Peyer's patch (tissue), 4 donors: ENCODE data around the gene LRRC17. TPM values are rescaled to one million over a fixed set of nuclear protein-coding genes. Genes with fewer than 3 reads are reported as not detected.

Source experiments
- DNase-seq, 3 donors: peaks; one replicate each; pipeline ENCODE4 v3.0.0-alpha.2; 2017 to 2019
- H3K27ac ChIP-seq, 4 donors: fragments of 200-600 bp; sonication (generic); one replicate each; pipeline ENCODE4 v1.5.1; 2016 to 2019
- H3K27me3 ChIP-seq, 2 donors: fragments of 200-600 bp; sonication (generic); one replicate each; pipeline ENCODE4 v1.5.1; 2019
- H3K36me3 ChIP-seq, 3 donors: fragments of 200-600 bp; sonication (generic); one replicate each; pipeline ENCODE4 v1.5.1; 2016 to 2019
- H3K4me1 ChIP-seq, 4 donors: fragments of 200-600 bp; sonication (generic); one replicate each; pipeline ENCODE4 v1.5.1; 2016 to 2019
- H3K4me3 ChIP-seq, 4 donors: fragments of 200-600 bp; sonication (generic); 1 replicate in 3 of 4; 2 replicates in 1 of 4; pipeline ENCODE4 v1.5.1; 2016 to 2019; ENCODE audit warnings: mild to moderate bottlenecking in 1 of 4
- H3K9me3 ChIP-seq, 4 donors: fragments of 200-600 bp; sonication (generic); one replicate each; pipeline ENCODE4 v1.5.1; 2016 to 2019; ENCODE audit warnings: mild to moderate bottlenecking in 1 of 4
- CTCF ChIP-seq, 6 experiments: fragments of 450-650 bp in 4 of 6; fragments of 200-600 bp in 2 of 6; sonication (generic) in 1 of 6; IDR thresholded peaks; one replicate each; pipeline ENCODE4 v1.5.1; 2017 to 2019; ENCODE audit warnings: antibody characterized with exemption in 6 of 6, mild to moderate bottlenecking in 3 of 6, moderate library complexity in 1 of 6
- POLR2A ChIP-seq, 2 donors: fragments of 450-650 bp; IDR thresholded peaks; one replicate each; pipeline ENCODE4 v1.5.1; 2017; ENCODE audit warnings: antibody characterized with exemption in 2 of 2, mild to moderate bottlenecking in 2 of 2, moderate library complexity in 2 of 2
- total RNA-seq, 4 donors: library from RNA; depleted of rRNA; stranded (reverse); fragments of >200 nt; gene quantifications; one replicate each; pipeline ENCODE4 v1.1.0, GENCODE V29; 2016

LRRC17 gene
- total RNA-seq, 4 donors from 2014 or later = 0.40 to 5.8 (median 2.1) TPM

- no peak for DNase-seq
- H3K4me3 ChIP-seq = no peak overlapping the region
- no peak for TF ChIP-seq CTCF (IDR thresholded peaks at IDR 0.05)
- H3K9me3 ChIP-seq = no peaks in the 10 kb centered on the region
- H3K36me3 ChIP-seq = no peaks in the 10 kb centered on the region
- peaks cover 0 to 29% (median 0%) of the 10 kb centered on the region in 4 donors for H3K4me1 ChIP-seq
- H3K27ac ChIP-seq = peak overlapping the region in 3 of 4 donors; percentile 20 to 66 (median 63)
- no peaks in the 10 kb centered on the region for H3K27me3 ChIP-seq
Measured at GRCh38 chr7:102992938-102993717, 80.3 kb downstream of the LRRC17 start.

GRCh38 chr7:102993718-102994029 is 80.9 kb downstream of the LRRC17 start:
- H3K36me3 ChIP-seq = no peaks in the 10 kb centered on the region
- H3K27me3 ChIP-seq = no peaks in the 10 kb centered on the region
- peak overlapping the region in 1 of 4 donors; percentile 66 for H3K27ac ChIP-seq
- H3K4me3 ChIP-seq = no peak overlapping the region
- peaks cover 0 to 29% (median 0%) of the 10 kb centered on the region in 4 donors for H3K4me1 ChIP-seq
- TF ChIP-seq POLR2A (IDR thresholded peaks at IDR 0.05) = no peak
- no peak for TF ChIP-seq CTCF (IDR thresholded peaks at IDR 0.05)
- DNase-seq = no peak
- no peaks in the 10 kb centered on the region for H3K9me3 ChIP-seq

DNA sequence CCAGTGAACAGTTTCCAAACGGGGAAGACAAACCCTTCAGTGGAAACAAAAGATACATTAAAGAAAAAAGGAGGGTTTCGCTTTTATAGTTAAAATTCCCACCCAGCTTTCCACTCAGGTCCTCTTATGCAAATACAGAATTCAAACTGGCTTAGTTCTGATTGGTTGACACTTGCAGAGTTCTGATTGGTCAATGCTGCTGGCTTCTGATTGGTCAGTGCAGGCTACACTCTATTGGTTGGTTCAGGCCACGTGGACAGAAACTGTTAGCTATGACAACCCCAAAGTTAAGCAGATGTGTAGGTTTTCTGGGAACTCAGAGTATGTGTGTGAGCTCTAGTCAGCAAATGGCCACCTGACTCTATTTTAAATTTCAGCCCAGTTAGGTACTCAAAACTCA is 81.8 kb downstream of the LRRC17 start:
- H3K4me1 ChIP-seq = peaks cover 0 to 29% (median 0%) of the 10 kb centered on the region in 4 donors
- DNase-seq = no peak
- no peak overlapping the region for H3K4me3 ChIP-seq
- H3K9me3 ChIP-seq = no peaks in the 10 kb centered on the region
- no peaks in the 10 kb centered on the region for H3K27me3 ChIP-seq
- H3K36me3 ChIP-seq = no peaks in the 10 kb centered on the region
- no peak overlapping the region for H3K27ac ChIP-seq
- TF ChIP-seq CTCF (IDR thresholded peaks at IDR 0.05) = no peak
- no peak for TF ChIP-seq POLR2A (IDR thresholded peaks at IDR 0.05)

Other genes with a start within 250 kb of the LRRC17 start
- 10 to 100 TPM in 1 of 4 donors, 1 to 10 TPM in 3; 2.6 to 27.4 (median 5.3) TPM for gene POLR2J2, start 241.3 kb upstream of the LRRC17 start, total RNA-seq
- 10 to 100 TPM; 14.0 to 28.9 (median 26.9) TPM for gene FAM185A, start 164.0 kb upstream of the LRRC17 start, total RNA-seq
- gene FBXL13, start 161.8 kb downstream of the LRRC17 start, total RNA-seq = 1 to 10 TPM in 2 of 4 donors, under 1 TPM in 1, not detected in 1; 0.35 to 2.6 (median 1.3) TPM
- gene ARMC10, start 162.1 kb downstream of the LRRC17 start, total RNA-seq = 10 to 100 TPM; 16.5 to 24.8 (median 18.4) TPM
- gene NAPEPLD, start 236.1 kb downstream of the LRRC17 start, total RNA-seq = 10 to 100 TPM; 28.9 to 75.5 (median 71.2) TPM